RWPE1 (cell line): ENCODE results near the gene POP7.

Experiments used
- CTCF ChIA-PET: fragments of 350-600 bp; sonication (Branson Sonifier 250); formaldehyde crosslinking; extraction: SDS; loops from one replicate; lab custom pipeline; 2021; lab: Yijun Ruan, JAX
- POLR2A ChIA-PET: fragments of 400-600 bp; formaldehyde crosslinking; extraction: SDS; loops from one replicate; lab custom pipeline; 2020; ENCODE audit warnings: antibody characterized with exemption; ENCODE audit not compliant: low non-redundant PET; lab: Yijun Ruan, JAX
- DNase-seq: peaks from one replicate; pipeline ENCODE4 v3.0.0; 2012; ENCODE audit warnings: low spot score
- H3K27ac ChIP-seq: fragments of 450-650 bp; 2 replicates; pipeline ENCODE4 v1.5.1; 2017
- CTCF ChIP-seq: fragments of 450-650 bp; conservative IDR thresholded peaks from 2 replicates; pipeline ENCODE4 v1.5.1; 2017; ENCODE audit warnings: low read depth, mild to moderate bottlenecking

The POP7 gene

DNA sequence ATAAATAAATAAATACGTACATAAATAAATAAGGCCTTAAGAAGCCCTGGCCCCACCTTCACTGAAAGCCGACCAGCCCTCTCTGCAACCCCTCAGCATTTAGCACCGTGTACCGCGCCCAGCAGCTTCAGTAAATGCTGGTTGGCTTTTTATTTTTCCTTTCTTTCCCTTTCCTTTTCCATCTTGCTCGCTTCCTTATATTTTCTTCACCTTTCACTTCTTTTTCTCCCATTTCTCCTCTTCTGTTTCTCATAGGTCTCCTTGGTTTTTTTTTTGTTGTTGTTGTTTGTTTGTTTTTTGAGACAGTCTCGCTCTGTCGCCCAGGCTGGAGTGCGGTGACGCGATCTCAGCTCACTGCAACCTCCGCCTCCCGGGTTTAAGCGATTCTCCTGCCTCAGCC, 38.7 kb downstream of the POP7 start:
- no peak for DNase-seq
- ChIA-PET CTCF (no interaction called here), POLR2A (interaction anchor here (1.2 kb wide), 1 partner anchor 18 kb away, joined by 5 read pairs; no protein-coding TSS in a partner anchor)
- TF ChIP-seq CTCF, result no peak
- H3K27ac ChIP-seq, result no peak overlapping the region

GRCh38 chr7:100745184-100745583, 39.3 kb downstream of the POP7 start:
- POLR2A ChIA-PET, result interaction anchor here (1.2 kb wide), 1 partner anchor 19 kb away, joined by 5 read pairs; no protein-coding TSS in a partner anchor
- peak; percentile 36 for DNase-seq
- TF ChIP-seq CTCF, result no peak
- H3K27ac ChIP-seq, result no peak overlapping the region
- CTCF ChIA-PET, result interaction anchor here (0.5 kb wide), 1 partner anchor 20 kb away, joined by 3 read pairs; no protein-coding TSS in a partner anchor

DNA sequence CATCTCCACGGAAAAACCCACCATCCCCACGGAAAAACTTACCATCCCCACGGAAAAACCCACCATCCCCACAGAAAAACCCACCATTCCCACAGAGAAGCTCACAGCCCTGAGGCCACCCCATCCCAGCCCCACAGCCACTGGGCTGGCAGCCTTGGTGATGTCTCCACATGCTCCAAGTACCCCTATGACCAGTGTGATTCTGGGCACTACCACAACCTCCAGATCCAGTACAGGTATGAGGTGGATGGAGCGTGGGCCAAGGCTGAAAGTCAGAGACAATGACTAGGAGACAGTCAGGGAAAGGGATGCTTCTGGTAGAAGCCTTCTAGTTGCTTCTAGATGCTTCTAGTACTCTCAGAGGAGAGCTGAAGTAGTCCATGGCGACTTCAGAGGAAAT, 47.1 kb downstream of the POP7 start:
- no peak overlapping the region for H3K27ac ChIP-seq
- POLR2A ChIA-PET, result no interaction called here
- DNase-seq, result no peak
- TF ChIP-seq CTCF, result no peak
- CTCF ChIA-PET, result interaction anchor here (0.6 to 0.9 kb wide), 2 partner anchors 47 to 242 kb away, joined by 3 read pairs; partner anchors contain the start of gene POP7

GRCh38 chr7:100753750-100754149, 47.8 kb downstream of the POP7 start:
- CTCF ChIA-PET, result interaction anchor here (0.6 kb wide), 1 partner anchor 99 kb away, joined by 6 read pairs; the partner anchor contains the start of gene SLC12A9
- POLR2A ChIA-PET, result no interaction called here

More at GRCh38 chr7:100753750-100754149, 47.8 kb downstream of the POP7 start:
- DNase-seq, result no peak
- no peak for TF ChIP-seq CTCF
- H3K27ac ChIP-seq, result no peak overlapping the region
